ELR (cell line): Measurements from ENCODE around the gene FHL3.

Experiments
- DNase-seq: peaks from one replicate; pipeline ENCODE4 v3.0.0-alpha.2; 2015; ENCODE audit warnings: low read depth

FHL3 gene, protein sequence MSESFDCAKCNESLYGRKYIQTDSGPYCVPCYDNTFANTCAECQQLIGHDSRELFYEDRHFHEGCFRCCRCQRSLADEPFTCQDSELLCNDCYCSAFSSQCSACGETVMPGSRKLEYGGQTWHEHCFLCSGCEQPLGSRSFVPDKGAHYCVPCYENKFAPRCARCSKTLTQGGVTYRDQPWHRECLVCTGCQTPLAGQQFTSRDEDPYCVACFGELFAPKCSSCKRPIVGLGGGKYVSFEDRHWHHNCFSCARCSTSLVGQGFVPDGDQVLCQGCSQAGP

DNA sequence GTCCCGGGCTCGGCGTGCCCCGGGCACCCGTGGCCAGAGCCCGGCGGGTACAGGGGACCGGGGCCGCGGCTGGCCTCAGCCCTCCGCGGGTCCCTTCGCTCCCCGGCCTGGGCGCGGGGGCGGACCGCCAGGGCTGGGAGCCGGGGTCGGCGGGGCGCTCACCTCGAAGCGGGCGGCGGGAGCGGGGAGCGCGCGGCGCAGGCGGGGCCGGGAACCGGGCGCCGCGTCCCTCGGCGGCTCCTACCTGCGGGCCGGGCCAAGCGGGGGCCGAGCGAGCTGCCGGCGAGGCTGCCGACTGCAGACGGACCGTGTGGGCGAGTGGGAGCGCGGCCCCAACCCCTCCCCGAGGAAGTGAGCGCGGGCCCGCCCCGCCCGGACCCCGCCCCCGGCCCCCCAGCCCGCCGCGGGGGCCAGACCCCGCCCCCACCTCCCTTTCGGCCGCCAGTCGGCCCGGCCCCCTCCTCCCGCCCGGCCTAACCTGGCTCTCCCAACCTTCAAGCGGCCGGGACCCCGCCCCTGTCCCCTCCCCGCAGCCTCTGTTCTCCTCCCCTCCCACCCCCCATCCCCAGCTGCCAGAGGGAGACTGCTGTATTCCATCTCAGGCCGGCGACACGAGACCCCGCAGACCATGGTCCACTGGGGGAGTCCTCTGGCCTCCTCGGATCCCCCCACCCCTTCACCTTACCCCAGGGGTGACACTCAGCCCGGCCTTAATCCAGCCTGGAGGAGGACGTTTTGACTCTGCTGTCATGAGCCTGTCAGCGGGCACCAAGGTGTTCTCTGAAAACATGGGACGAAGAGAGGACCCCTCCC, at the start of gene FHL3:
Gene FHL3 (minus strand): TSS at position 320 of the 813 bp plus-strand sequence. CDS start 6,102 bp downstream, outside the sequence.
- peak; percentile 58 for DNase-seq

DNA sequence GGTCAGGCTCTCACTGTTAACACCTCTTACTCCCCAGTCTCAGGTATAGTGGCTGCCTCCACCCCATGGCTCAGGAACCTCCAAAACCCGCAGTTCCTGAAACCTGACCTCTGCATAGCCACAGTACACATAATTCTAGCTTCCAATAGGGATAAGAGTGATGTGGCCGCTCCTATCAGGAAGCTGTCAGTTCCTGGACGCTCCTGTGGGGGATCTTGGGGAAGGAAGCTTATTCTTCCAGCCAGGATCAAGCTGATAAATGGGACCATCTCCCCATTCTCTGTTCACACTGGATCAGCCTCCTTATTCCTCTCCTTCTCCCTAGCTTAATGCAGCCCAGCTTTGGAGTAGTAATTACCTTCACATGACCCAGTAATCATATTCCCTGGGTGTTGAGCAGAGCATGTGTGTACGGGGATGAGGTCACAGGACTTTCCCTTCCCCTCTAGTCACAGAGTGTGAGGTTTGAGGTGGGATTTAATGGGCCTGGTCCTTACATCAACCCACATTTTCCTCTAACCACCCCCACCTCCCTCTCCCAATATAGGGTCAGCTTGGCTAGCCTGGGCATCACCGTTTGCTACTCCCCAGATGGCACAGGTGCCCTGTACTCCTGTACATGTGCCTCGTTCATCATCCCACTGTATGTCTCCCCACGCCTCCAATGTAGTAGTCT, 48.2 kb upstream of the FHL3 start:
- no peak for DNase-seq

DNA sequence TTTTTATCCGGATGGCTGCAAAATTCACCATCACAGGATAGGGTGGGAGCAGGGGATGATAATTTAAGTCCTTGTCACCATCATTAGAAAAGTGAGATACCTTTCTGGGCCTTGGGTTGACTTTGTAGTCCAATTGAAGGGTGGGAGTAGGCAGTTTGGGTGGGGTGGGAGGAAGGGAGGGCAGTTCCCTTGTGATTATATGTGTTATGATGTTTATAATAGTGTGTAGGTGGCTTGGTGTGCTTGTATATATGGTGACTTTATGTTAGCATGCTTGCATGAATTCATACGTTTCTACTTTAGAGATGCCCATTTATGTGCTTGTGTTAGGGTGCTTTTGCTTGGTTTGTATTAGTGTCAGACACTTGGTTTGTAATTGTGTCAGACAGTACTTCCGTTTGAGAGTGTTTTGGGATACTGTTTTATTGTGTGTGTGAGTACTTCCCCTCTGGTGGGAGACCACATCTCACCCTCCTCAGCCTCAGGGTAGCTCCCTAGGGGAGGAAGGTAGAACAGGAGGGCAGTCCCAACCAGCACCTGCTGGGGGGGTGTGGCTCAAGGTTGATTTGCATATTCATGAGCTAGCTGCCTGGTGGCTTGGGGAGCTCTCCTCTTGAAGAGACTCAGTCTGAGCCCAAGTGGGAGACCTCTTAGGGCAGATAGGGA, 47.6 kb upstream of the FHL3 start:
- no peak for DNase-seq

DNA sequence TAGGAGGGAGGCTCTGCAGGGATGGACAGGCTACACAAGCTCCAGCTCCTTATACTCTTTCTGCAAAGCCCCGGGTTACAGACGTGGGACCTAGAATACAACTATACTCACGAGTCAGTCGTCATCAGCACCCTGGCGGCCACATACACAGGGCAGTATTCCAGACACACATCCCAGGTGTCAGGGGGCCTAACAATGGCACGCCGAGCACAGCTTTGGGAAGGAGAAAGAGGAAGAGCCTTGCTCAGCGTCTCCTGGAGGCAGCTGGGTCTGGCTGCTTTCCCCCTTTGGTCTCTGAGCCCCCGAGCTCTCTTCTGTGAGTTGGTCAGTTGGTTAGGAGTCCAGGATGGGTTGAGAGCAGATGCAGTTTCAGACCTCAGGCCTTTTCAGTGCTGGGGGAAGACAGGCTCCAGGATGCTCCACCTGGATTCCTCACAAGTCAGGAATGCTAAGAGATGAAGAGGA, 45.8 kb upstream of the FHL3 start:
- no peak for DNase-seq

DNA sequence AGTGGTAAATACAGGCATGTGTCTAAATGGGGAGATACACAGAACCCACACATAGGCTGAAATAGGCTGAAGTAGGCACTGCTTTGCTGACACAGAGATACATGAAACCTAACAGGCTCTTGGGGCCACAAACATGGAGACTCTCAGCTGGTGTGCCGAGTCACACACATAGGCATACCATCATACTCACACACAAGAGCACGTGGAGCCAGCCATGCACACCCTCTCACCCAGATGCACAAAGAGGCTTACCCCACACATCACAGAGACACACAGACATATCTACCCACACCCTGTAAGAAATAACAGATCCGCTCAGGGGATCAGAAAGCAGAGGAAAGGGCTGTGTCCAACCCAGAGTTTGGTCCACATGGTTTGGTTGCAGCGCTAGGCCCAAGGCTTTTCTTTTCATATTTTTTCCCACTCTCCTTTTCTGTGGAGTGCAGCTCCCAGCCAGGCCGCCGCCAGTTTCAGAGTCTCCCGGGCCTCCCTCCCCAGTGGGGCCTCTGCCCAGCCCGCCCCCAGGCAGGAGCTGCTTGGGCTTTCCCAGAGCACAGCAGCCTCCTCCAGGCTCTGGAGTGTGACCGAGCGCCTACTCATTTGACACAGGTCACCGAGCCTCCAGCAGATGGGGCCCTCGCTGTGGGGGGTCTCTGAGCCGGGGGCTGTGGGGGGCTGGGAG, 45.2 kb upstream of the FHL3 start:
- DNase-seq: no peak

DNA sequence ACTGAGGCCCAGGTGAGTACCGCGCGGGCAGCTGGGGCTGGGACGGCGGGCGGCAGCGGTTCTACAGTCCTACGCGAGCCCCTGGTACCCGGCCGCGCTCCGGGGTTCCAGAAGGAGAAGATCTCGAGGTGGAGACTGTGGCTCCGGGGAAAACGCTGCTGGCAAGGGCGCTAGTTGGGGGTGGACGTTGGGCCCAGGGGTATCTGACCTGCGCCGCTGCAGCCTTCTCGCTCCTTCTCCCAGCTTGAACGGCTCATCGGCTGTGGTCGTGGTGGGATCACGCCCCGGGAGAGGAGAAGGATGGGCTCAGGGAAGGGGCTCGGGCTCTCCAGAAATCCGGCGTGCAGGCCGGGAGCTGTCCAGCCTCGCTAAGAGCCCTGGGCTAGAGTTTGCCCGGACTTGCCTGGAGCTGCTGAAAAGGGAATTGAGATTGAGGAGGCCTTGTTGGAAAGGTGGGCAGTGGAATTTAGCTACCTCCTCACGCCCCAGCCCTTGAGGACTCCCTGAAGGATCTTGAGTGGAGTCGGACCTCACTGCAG, 42.4 kb upstream of the FHL3 start:
- DNase-seq: peak; percentile 28

DNA sequence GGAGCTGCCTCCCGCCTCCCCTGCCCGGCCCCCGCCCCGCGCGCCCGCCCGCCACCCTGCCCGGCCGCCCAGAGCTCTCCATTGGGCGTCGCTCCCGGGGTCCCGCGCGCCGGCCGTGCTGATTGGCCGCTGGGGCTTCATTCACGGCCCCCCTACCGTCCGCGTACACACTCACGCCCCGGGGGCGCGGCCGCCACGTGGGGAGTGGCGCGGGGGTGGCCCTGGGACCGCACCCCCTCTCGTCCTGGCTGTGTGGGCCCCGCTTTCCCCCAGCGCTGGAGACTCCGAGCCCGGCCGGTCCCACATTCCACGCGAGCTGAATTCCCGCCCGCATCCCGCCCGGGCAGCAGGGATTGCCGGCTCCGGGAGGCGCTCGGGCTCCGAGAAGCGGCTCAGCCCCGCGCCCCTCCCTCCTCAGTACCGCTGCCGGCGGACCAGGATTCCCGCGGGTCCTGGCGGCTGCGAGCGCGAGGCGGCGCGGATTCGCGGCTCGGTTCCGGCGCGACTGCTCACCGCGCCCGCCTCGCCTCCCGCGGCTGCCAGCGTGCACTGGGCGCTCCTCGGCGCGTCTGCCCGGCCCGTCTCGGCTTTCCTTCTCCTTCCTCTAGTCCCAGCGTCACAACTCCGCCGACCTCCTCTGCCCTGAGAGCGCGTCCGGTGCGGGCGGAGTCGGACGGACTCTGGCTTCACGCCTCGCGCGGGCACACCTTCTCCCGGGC, 41.7 kb upstream of the FHL3 start:
- peak; percentile 84 for DNase-seq

DNA sequence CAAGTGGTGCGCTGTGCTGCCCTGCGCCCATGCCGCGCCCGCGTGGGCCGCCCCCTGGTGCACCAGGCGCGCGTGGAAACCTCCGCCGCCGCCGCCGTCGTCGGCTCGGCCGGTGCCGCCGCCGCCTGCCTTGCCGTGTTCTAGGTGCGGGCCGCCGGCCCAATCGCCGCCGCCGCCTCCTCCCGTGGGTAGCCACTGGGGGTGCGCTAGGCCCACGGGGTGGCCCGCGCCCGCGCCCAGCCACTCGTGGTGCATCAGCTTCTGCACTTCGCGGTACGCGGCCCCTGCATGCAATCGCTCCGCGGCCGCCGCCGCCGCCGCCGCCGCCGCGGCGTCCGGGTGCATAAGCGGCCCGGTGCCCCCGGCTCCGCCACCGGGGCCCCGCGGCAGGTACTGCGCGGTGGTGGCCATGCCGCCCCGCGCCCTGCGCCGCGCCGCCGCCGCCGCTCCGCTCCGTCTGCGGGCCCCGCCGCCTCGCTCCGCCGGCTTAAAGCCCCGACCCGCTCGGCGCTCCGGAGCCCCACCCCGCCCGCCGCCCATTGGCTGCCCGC, 41.1 kb upstream of the FHL3 start, which contains the start of gene POU3F1:
Gene POU3F1 (minus strand): TSS at position 461 of the 551 bp plus-strand sequence. CDS start 50 bp downstream, at position 411.
- no peak for DNase-seq

DNA sequence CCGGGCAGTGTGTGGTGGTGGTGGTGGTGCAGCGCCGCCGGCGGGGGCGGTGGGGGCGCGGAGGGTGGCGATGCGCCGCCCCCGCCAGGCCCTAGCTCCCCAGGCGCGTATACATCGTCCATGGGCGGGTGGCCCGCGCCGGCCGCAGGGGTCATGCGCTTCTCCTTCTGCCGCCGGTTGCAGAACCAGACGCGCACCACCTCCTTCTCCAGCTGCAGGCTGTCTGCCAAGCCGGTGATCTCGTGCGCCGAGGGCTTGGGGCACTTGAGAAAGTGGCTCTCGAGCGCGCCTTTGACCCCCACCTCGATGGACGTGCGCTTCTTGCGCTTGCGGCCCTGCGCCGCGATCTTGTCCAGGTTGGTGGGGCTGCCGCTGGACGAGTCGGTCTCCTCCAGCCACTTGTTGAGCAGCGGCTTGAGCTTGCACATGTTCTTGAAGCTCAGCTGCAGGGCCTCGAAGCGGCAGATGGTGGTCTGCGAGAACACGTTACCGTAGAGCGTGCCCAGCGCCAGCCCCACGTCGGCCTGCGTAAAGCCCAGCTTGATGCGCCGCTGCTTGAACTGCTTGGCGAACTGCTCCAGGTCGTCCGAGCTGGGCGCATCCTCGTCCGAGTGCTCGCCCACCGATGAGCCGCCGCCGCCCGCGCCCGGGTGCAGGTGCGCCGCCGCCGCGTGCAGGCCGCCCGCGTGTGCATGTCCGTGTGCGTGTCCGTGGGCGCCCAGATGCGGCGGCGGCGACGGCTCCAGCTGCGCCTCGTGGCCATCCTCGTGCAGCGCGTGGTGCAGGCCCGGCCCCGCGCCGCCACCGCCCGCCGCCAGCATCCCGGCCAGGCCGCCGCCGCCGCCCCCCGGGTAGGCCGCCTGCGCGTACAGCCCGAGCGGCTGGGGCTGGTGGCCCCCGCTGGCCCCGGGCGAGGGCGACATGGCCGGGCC, 40.4 kb upstream of the FHL3 start:
- DNase-seq: peak; percentile 18

DNA sequence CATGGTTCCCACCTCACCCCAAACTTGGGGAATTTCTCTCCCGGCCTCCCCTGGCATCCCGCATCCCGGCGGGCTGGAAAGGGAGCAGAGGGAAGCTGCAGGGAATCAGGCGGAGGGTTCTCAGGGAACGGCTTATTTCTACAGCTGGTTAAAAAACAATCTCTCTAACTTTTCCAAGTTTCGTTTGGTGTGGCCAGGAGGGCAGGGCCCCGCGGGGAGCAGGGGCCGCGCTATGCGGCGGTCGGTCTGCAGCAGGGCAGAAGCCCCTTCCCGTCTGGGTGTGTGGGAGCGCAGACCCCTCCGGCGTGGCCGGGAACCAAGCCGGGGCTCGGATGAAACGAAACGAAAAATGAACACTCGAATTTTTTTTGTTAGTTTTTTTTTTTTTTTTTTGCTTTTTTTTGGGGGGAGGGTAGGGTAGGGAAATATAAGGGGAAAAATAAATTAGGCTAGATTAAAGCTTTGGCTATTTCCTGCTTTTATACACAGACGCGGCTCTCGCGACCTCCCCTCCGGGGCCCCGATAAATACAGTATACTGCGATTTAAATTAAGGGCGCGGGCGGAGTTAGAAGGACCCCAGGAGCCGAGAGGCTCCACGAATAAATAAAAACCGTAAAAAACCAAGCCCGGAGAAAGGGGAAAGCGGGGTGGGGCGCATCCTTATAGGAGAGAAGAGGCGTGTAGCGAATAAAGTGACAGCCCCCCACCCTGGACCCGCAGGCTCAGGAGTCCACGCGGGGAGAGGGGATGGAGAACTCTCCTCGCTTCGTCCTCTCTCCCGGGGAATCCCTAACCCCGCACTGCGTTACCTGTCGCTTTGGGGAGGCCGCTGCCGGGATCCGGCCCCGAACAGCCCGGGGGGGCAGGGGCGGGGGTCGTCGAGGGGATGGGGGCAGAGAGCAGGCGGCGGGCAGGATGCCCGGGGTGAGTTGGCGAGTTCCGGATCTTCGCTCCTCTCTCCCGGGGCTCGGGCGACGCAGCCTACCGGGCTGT, 39.2 kb upstream of the FHL3 start:
- no peak for DNase-seq

DNA sequence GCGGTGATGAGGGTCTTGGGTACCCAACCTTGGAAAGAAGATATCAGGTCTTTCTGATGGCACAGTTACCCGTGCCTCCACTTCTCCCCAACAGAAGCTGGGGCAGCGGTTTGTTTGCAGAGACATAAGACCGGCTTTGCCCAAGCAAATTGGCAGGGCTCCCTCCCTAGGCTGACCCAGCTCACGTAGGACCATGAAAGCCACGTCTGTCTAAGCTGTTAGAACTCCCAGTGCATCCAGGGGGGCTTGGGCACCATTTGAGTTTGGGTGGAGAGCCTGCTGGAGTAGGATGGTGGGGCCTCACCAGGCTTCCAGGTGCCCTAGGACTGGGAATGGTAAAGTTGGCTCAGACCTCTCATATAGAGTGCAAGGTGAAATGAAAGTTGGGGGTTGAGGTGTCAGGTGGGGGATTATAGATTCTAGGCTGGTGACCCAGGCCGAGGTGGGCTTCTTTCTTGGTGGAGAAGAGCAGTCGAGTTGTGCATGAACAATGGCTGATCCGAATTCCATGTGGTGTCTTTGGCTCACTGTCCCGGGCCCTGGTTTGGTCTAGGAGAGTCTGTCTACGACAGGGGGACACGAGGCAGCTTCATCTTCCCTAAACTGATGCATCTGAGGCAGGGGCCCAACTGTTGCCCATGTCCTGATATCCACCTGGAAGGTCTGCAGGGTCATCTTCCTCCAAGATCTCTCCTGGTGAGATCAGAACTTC, 37.9 kb upstream of the FHL3 start:
- DNase-seq: no peak

DNA sequence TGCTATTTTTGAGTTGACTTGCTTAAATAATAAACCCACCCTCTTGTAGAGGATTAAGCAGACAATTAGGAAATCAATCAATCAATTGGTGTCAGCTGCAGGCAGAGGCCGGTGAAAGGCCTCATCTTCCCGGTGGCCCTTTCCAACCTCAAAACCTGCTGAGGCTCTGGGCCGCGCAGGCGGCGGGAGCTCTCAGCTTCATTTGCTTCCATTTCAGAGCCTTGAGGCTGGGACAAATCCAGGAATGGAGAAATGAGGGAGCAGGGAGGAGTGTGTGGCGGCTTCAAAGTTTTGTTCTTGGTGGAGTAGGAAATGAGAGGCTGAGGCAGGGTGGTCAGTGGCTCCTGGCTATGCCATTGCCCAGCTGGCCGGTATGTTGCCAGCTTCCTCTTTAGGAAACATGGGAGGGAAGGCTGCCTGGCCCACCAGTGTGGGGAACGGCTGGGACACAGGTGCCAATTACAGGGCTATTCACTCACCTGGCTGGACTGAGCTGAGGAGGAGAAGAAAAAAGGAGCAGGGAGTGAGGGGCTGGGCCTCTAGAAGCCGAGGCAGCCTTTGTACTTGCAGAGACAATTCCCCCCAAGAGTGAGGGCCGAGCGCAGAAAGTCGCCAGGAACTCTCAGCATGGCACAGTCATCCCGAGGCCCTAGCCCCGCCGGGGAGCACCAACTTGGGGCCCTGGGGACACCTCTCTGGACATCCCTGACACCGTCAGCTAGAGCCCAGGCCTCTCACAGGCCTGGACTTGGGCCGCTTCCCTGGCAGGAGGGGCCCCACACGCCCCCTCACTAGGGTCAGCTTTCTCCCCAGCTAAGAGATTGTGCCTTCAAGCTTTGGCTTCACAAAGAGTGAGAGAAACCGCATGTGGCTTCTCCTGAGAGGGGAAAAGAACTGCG, 36.9 kb upstream of the FHL3 start:
- no peak for DNase-seq

DNA sequence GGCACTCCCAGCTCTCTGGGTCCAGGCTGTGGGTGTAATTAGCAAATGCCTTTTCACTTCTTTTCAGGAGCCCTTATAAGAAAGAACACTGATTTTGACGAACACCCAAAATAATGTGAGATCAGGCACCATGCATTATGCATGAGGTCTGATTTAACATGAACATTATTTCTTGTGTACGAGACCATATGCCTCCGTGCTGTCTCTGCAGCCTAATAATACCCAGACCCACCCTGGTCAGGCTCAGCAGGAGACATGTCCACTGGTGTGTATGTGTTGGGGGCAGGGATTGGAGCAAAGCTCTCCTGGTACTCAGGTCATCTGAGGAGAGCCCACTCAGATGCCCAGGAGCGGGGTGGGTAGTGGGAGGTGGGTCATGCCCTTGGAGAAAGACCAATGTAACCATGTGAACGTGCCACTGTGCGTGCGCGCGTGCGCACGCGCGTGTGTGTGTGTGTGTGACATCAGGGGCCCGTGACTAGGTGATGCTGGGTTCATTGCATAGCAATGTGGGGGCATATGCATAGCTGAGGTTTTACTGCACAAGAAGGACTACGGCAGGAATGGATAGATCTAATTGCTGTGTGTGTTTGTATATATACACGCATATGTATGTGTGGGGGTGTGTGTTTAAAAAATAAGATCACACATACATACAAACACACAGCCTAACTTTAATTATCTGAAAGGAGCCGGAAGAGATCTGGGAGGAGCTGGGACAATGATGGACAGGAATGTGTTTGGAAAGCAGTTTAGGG, 34.2 kb upstream of the FHL3 start:
- DNase-seq: no peak

DNA sequence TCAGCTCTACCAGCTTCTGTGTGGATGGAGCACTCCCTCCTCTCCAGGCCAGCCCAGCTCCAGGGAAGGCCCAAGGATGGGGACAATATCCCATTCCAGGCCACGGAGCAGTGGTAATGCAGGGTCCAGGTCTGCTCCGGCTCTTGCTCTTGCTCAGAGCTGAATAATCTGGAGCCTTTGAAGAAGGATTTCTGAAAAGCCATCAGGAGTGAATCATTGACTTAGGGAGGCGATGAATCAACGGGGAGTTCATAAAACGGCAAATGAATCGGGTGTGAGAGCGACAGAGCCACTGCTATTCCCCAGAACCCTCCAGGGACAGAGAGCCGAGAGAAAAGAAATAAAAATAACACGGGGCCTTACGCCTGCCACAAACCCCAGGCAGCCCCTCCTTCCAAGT, 33.5 kb upstream of the FHL3 start:
- peak; percentile 85 for DNase-seq

DNA sequence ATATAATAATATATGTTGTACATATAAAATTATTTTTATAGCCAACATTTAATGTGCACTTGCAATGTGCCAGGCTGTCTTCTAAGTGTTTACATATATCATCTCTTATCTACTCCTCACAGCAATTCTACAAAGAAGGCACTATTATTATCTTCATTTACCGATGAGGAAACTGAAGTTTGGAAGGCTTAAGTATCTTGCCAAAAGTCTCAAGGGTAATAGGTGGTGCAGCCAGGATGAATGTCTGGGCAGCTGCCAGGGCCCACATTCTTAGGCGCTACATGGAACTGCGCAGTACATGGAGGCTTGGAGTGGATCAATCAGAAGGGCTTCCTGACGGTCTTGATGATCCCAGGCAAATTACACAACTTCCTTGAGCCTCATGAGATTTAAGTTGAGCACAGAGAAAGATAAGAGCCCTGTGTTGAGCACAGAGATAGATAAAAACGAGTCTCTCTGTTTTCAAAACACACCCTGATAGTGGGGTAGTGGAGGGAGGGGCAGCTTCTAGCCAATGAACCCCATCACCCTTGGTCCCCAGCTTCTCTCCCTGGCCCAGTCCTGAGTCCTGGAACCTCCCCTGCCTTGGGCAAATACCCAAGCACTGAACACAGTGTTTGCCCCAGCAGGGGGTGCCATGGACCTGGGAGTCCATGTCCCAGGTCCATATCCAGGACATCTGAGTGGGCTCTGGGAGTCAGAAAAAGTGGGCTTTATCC, 32.1 kb upstream of the FHL3 start:
- DNase-seq: peak; percentile 52
